ENCODE results near the gene ATP5PB. TPM values are rescaled to one million over a fixed set of nuclear protein-coding genes. Genes with fewer than 3 reads are reported as not detected.

The ATP5PB gene
- total RNA-seq, 5 donors from 2014 or later (not counting 1 experiment from before 2014, with no cell fraction given), result 88.1 to 129 (median 118) TPM

GRCh38 chr1:111441573-111442192, 7.6 kb upstream of the ATP5PB start:
- POLR2A ChIA-PET, result no interaction called here
- peaks cover 55% of the 10 kb centered on the region for H3K36me3 Mint-ChIP-seq

GRCh38 chr1:111442457-111442856, 6.8 kb upstream of the ATP5PB start:
- Mint-ChIP-seq H3K4me3 (no peak overlapping the region), H3K27me3 (no peaks in the 10 kb centered on the region), H3K4me1 (peaks cover 42 to 49% (median 49%) of the 10 kb centered on the region in 3 donors), H3K9me3 (no peaks in the 10 kb centered on the region), H3K27ac (peak overlapping the region; percentile 64 to 68), H3K36me3 (peaks cover 60% of the 10 kb centered on the region)
- Histone ChIP-seq H3K9me3 (no peaks in the 10 kb centered on the region), H3K36me3 (ENCODE audit: control insufficient read depth in 2 of 2, extremely low read depth in 1 of 2, insufficient read depth in 1 of 2, low read length in 1 of 2) (peaks cover 16 to 79% of the 10 kb centered on the region in 2 donors), H3K4me3 (ENCODE audit: control insufficient read depth in 1 of 2, extremely low read depth in 1 of 2, low read length in 1 of 2) (no peak overlapping the region), H3K27me3 (replicated peaks in 1 of 2; ENCODE audit: control insufficient read depth in 2 of 2, extremely low read depth in 1 of 2, insufficient read depth in 2 of 2, low read length in 1 of 2) (no peaks in the 10 kb centered on the region), H3K4me1 (ENCODE audit: control insufficient read depth in 1 of 2, extremely low read depth in 1 of 2, insufficient read depth in 2 of 2, low read length in 2 of 2) (peaks cover 5 to 10% of the 10 kb centered on the region in 2 experiments), H3K27ac (ENCODE audit: low read length) (no peak overlapping the region)
- 100% methylated on average over 2 of the region's 4 CpGs for WGBS (ENCODE audit: insufficient coverage)
- POLR2A ChIA-PET, result no interaction called here
- ATAC-seq (replicated peaks in 1 of 4) (no peak), DNase-seq (no peak)
- CTCF ChIA-PET, result interaction anchor here in 1 of 2 donors (1.0 kb wide), 1 partner anchor 11 kb away, joined by 3 read pairs; no protein-coding TSS in a partner anchor

More at GRCh38 chr1:111441573-111442192, 7.6 kb upstream of the ATP5PB start:
- Mint-ChIP-seq H3K9me3 (no peaks in the 10 kb centered on the region), H3K4me3 (no peak overlapping the region), H3K27me3 (no peaks in the 10 kb centered on the region), H3K4me1 (peaks cover 34 to 42% (median 41%) of the 10 kb centered on the region in 3 donors), H3K27ac (peak overlapping the region; percentile 76 to 85)
- DNase-seq (peak; percentile 50 to 80 (median 69)), ATAC-seq (replicated peaks in 1 of 4) (peak; percentile 74 to 96 (median 86))
- CTCF ChIA-PET, result no interaction called here
- no peaks in the 10 kb centered on the region for H3K9me3 ChIP-seq
- peaks cover 16 to 75% of the 10 kb centered on the region in 2 donors for H3K36me3 ChIP-seq (ENCODE audit: control insufficient read depth in 2 of 2, extremely low read depth in 1 of 2, insufficient read depth in 1 of 2, low read length in 1 of 2)
- WGBS (ENCODE audit: insufficient coverage), result no CpG with 5 or more reads among the region's 9 CpGs
- H3K27me3 ChIP-seq (replicated peaks in 1 of 2; ENCODE audit: control insufficient read depth in 2 of 2, extremely low read depth in 1 of 2, insufficient read depth in 2 of 2, low read length in 1 of 2), result no peaks in the 10 kb centered on the region
- H3K4me1 ChIP-seq (ENCODE audit: control insufficient read depth in 1 of 2, extremely low read depth in 1 of 2, insufficient read depth in 2 of 2, low read length in 2 of 2), result peaks cover 0 to 10% of the 10 kb centered on the region in 2 experiments
- no peak overlapping the region for H3K4me3 ChIP-seq (ENCODE audit: control insufficient read depth in 1 of 2, extremely low read depth in 1 of 2, low read length in 1 of 2)
- peak overlapping the region; percentile 1 for H3K27ac ChIP-seq (ENCODE audit: low read length)

GRCh38 chr1:111444031-111444430, 5.2 kb upstream of the ATP5PB start:
- Histone ChIP-seq H3K4me3 (ENCODE audit: control insufficient read depth in 1 of 2, extremely low read depth in 1 of 2, low read length in 1 of 2) (no peak overlapping the region), H3K4me1 (ENCODE audit: control insufficient read depth in 1 of 2, extremely low read depth in 1 of 2, insufficient read depth in 2 of 2, low read length in 2 of 2) (peaks cover 11 to 18% of the 10 kb centered on the region in 2 experiments), H3K27me3 (replicated peaks in 1 of 2; ENCODE audit: control insufficient read depth in 2 of 2, extremely low read depth in 1 of 2, insufficient read depth in 2 of 2, low read length in 1 of 2) (no peaks in the 10 kb centered on the region), H3K9me3 (no peaks in the 10 kb centered on the region), H3K36me3 (ENCODE audit: control insufficient read depth in 2 of 2, extremely low read depth in 1 of 2, insufficient read depth in 1 of 2, low read length in 1 of 2) (peaks cover 16 to 68% of the 10 kb centered on the region in 2 donors), H3K27ac (ENCODE audit: low read length) (no peak overlapping the region)
- DNase-seq (no peak), ATAC-seq (replicated peaks in 1 of 4) (no peak)
- Mint-ChIP-seq H3K9me3 (no peaks in the 10 kb centered on the region), H3K36me3 (peaks cover 54% of the 10 kb centered on the region), H3K4me1 (peaks cover 53 to 61% (median 60%) of the 10 kb centered on the region in 3 donors), H3K27ac (peak overlapping the region; percentile 31 to 41), H3K4me3 (no peak overlapping the region), H3K27me3 (no peaks in the 10 kb centered on the region)
- WGBS (ENCODE audit: insufficient coverage), result 100% methylated on average over 1 of the region's 3 CpGs
- ChIA-PET POLR2A (no interaction called here), CTCF (interaction anchor here in 1 of 2 donors (0.6 kb wide), 1 partner anchor 284 kb away, joined by 3 read pairs; no protein-coding TSS in a partner anchor)

- Histone ChIP-seq H3K36me3 (ENCODE audit: control insufficient read depth in 2 of 2, extremely low read depth in 1 of 2, insufficient read depth in 1 of 2, low read length in 1 of 2) (peaks cover 14 to 53% of the 10 kb centered on the region in 2 donors), H3K27me3 (replicated peaks in 1 of 2; ENCODE audit: control insufficient read depth in 2 of 2, extremely low read depth in 1 of 2, insufficient read depth in 2 of 2, low read length in 1 of 2) (no peaks in the 10 kb centered on the region), H3K4me1 (ENCODE audit: control insufficient read depth in 1 of 2, extremely low read depth in 1 of 2, insufficient read depth in 2 of 2, low read length in 2 of 2) (peaks cover 26 to 28% of the 10 kb centered on the region in 2 experiments), H3K27ac (ENCODE audit: low read length) (no peak overlapping the region), H3K9me3 (no peaks in the 10 kb centered on the region), H3K4me3 (ENCODE audit: control insufficient read depth in 1 of 2, extremely low read depth in 1 of 2, low read length in 1 of 2) (no peak overlapping the region)
- peak overlapping the region; percentile 82 to 100 for H3K27ac Mint-ChIP-seq
- H3K4me1 Mint-ChIP-seq, result peaks cover 71 to 78% (median 76%) of the 10 kb centered on the region in 3 donors
- H3K27me3 Mint-ChIP-seq, result no peaks in the 10 kb centered on the region
- 89% methylated on average over 1 of the region's 4 CpGs for WGBS (ENCODE audit: insufficient coverage)
- ChIA-PET CTCF (interaction anchor here in 1 of 2 donors (0.8 to 3.0 kb wide), 2 partner anchors 8 to 61 kb away, joined by 4 to 13 read pairs; no protein-coding TSS in a partner anchor), POLR2A (no interaction called here)
- H3K9me3 Mint-ChIP-seq, result no peaks in the 10 kb centered on the region
- no peak for ATAC-seq (replicated peaks in 1 of 4)
- H3K36me3 Mint-ChIP-seq, result peaks cover 49% of the 10 kb centered on the region
- DNase-seq, result no peak
- peak overlapping the region; percentile 13 to 100 (median 100) for H3K4me3 Mint-ChIP-seq
Observed at GRCh38 chr1:111446546-111446945, 2.7 kb upstream of the ATP5PB start.

- Mint-ChIP-seq H3K36me3 (peaks cover 51% of the 10 kb centered on the region), H3K27me3 (no peaks in the 10 kb centered on the region), H3K4me3 (peak overlapping the region; percentile 100), H3K9me3 (no peaks in the 10 kb centered on the region), H3K4me1 (peaks cover 70 to 84% (median 75%) of the 10 kb centered on the region in 3 donors), H3K27ac (peak overlapping the region; percentile 92 to 100)
- ATAC-seq (replicated peaks in 1 of 4) (no peak), DNase-seq (no peak)
- no peaks in the 10 kb centered on the region for H3K9me3 ChIP-seq
- no peak overlapping the region for H3K4me3 ChIP-seq (ENCODE audit: control insufficient read depth in 1 of 2, extremely low read depth in 1 of 2, low read length in 1 of 2)
- 75% methylated on average over 2 of the region's 4 CpGs for WGBS (ENCODE audit: insufficient coverage)
- peaks cover 28 to 33% of the 10 kb centered on the region in 2 experiments for H3K4me1 ChIP-seq (ENCODE audit: control insufficient read depth in 1 of 2, extremely low read depth in 1 of 2, insufficient read depth in 2 of 2, low read length in 2 of 2)
- ChIA-PET CTCF (interaction anchor here (0.5 to 3.0 kb wide), 8 partner anchors 9 to 320 kb away, joined by 3 to 13 read pairs (median 4); partner anchors contain the start of gene C1orf162 (in 1 of the 2)), POLR2A (interaction anchor here in 1 of 2 donors (0.5 to 0.7 kb wide), 4 partner anchors 16 to 619 kb away, joined by 3 read pairs; no protein-coding TSS in a partner anchor)
- H3K27ac ChIP-seq (ENCODE audit: low read length), result peak overlapping the region; percentile 64
- H3K36me3 ChIP-seq (ENCODE audit: control insufficient read depth in 2 of 2, extremely low read depth in 1 of 2, insufficient read depth in 1 of 2, low read length in 1 of 2), result peaks cover 14 to 50% of the 10 kb centered on the region in 2 donors
- H3K27me3 ChIP-seq (replicated peaks in 1 of 2; ENCODE audit: control insufficient read depth in 2 of 2, extremely low read depth in 1 of 2, insufficient read depth in 2 of 2, low read length in 1 of 2), result no peaks in the 10 kb centered on the region
Observed at GRCh38 chr1:111446967-111447892, 2.0 kb upstream of the ATP5PB start.

Data from T-cell (primary cell).